ENCODE measurements around the gene ZNF536. TPM values are rescaled to one million over a fixed set of nuclear protein-coding genes. Genes with fewer than 3 reads are reported as not detected.
"Not testable (repeated sequence)": the region's sequence is repeated elsewhere in the genome, so short reads cannot be mapped to it uniquely, and the experiment has no call there.

Gene ZNF536
- total RNA-seq, 1 donor from 2014 or later: not detected

DNA sequence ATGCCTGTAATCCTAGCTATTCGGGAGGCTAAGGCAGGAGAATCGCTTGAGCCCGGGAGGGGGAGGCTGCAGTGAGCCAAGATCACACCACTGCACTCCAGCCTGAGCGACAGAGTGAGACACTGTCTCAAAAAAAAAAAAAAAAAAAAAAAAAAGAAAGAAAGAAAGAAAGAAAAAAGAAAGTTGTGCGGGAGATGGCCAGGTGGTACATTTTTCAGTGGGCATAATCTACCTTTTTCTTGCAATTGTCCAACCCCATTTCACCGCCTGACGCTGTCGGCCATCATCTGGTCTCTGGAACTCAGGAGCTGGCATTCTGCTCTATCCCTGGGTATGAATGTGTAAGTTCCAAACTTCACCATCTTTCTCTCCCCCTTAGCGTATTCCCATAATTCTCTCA, 73.9 kb downstream of the ZNF536 start:
- DNase-seq (ENCODE audit: low read depth, low spot score): not testable (repeated sequence)

DNA sequence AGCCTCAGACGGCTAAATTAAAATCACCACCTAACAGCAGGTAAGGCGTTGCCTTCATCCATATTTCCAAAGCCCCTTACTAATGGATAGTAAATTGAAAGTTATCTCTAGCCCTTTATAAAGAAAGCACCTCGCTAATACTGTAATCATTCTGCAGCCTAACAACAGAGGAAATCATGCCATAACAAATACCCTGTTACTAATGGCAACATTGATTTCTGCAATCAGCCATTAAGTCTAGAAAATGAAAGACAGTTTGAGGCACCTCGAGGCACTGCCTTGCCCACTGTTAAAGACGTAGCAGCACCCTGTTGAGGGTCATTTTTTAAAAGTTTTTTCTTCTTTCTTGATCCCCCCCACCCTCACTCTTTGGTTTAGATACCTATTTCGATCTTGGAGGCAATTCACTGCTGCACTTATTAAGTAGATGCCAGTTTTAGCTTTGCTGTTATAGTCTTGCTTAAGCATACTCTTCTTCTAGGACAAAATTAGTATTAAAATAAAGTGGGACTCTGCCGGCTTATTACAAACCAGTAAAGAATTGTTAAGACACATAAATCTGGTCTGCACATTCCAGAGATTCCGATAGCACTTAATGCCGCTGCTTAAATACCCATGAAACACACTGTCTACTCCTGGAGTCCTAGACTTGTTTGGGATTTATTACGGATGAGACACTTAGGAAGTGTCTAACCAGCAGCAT, 74.8 kb downstream of the ZNF536 start:
- DNase-seq (ENCODE audit: low read depth, low spot score): no peak

DNA sequence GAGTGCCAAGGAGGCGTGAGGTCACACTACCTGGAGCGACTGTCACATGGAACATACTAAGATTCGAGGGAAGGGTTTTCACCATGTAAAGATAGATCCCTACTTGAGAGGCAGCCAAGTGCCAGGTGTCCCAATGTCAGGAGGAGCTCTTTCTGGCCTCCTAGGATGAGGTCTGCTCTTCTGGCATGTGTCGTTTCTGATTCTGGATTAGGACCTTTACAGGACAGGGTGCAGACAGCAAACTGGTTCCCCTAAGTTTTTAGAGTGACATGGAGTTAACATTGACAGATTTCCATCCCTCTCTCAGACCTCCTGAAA, 75.3 kb downstream of the ZNF536 start:
- no peak for DNase-seq (ENCODE audit: low read depth, low spot score)

DNA sequence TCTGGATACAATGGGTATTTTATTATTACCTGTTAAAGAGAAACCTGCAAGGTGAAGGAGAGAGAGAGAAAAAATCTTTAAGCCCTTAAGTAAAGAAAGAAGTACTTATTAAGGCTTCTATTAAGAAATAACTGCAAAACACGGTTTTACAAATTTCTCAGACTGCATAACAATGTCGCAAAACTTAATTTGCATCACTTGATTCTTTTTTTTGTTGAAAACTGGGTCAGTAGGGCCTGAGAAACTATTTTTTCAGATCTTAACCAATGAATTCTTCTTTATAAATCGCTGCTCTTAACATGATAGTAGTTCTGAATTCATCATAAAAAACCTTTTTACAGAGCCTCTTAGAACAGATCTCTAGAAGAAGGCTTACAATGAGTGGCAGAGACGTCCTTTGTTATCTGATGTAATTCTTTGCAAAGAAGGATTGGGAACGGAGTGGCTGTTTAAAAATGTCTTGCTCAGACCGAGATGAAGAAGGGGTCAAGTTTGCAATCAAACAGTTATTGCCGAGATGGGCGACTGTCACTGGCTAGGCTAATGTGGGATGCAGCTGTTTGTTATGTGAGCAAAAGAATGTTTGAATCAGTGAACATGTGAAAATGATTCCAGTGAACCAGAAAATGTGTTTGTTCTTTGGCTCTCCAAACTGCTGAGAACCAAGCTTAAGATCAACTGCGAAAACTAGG, 76.3 kb downstream of the ZNF536 start:
- DNase-seq (ENCODE audit: low read depth, low spot score): no peak

DNA sequence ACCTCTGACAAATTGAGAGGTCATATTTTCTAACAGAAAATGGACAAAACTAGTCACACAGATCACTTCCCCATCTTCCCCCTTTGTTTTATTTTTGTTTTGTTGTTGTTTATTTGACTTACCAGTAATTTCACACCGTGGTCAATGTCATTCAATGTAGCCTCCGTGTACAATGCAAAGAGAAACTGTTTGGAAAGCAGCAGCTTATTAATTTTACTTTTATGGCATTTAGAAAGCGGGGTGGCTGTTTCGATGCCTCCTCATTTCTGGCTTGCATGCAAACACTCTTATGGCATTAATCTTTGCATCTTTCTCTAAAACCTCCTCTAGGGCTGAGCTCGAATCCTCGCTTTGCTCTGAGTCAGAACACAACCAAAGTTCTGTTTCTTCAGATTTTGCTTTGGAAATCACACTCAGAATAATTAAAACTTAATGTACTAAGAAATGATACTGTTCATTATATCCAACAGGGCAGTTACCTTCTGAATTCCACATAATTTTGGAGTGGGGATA, 77.0 kb downstream of the ZNF536 start:
- no peak for DNase-seq (ENCODE audit: low read depth, low spot score)

DNA sequence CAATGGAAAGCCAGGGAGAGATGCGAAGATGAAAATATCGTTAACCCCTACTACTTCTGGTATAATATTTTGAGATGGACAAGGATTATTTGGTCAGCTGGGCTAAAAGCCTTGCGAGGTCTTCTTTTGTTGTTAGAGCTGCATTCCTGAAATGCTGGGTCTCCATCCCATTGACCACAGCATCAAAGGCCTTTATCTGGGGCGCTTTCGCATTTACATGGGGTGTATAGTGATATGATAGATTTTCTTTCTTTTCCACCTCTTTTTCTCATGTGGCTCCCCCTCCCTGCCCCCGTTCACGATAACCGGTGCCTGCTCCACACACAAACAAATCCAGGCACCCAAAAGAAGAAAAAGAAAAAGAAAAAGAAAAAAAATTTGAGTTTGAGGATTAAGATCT, 77.5 kb downstream of the ZNF536 start:
- DNase-seq (ENCODE audit: low read depth, low spot score): no peak

DNA sequence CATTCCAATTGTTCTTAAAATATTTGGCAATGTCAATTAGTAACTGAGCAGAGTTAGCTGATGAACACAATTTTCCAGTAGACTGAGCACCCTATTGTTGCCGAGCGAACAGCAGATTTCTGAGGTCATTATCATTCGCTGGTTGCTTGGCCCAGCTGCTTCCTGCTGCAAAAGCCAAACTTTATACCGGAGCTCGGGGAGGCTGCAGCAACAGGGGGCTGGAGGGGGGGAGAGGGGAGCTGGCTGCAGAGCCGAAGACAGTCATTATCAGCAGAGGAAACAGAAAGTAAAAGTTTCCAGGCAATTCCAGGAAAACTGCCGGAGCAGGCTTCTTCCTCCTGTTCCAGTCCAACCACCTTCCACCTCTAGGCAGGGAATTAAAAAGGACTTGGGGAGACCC, 77.9 kb downstream of the ZNF536 start:
- no peak for DNase-seq (ENCODE audit: low read depth, low spot score)

DNA sequence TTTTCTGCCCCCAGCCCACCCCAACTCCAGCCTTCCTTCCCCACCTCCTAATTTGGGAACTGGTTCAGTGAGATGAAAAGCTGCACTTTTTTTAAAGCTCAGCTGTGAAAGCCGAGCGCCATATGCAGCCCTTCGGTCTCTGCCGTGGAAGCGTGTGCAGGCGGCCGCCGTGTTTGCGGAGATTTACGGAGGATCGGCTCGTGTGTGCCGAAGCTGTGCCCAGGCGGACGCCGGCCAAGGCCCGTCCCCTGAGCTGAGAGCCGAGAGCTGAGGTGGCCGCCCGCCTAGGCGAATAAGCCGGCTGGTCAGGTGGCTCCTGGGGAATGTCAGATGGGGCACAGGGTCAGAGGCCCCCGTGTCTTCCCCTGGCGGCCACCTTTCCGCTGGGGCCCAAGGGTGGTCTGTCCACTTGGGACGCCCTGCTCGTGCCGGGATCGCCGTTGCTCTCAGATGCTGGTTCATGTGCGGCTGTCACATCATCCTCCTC, 78.7 kb downstream of the ZNF536 start:
- no peak for DNase-seq (ENCODE audit: low read depth, low spot score)

DNA sequence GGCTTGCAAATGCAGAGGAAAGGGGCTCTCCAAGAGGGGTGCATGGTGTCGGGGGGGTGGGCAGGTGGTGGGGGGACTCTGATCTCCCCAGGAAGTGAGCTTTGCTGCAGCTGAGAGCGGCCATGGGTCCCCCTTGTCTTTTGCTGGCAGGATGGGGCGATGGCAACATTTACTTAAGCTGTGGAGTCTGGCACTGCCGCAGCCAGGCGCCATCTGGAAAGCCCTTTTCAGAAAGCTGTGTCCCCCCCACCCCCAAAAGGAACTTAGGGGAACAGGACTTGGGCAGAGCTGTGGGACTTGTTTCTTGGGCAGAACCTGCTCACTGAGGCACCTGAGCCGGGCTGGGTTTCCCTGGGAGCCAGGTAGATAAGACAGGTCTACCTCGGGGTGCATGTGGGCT, 80.7 kb downstream of the ZNF536 start:
- no peak for DNase-seq (ENCODE audit: low read depth, low spot score)

DNA sequence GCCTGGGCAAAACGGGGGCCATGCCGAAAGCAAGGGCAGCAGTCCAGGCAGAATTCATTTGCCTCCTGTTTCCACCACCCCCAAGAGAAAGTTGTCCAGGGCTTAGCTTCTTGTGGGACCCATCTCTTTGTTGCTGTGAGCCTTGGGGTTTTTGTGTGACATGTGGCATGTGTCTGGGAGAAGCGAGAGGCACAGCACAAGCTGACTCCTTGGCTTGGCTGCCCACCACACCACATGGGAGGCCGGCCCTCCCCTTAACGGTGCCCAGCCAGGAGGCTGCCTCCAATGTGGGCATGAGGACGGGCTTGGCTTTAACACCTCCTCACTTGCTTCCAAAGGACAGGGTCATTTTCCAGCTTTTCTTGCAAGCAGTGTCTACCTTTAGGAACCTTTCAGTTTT, 81.6 kb downstream of the ZNF536 start:
- DNase-seq (ENCODE audit: low read depth, low spot score): no peak

DNA sequence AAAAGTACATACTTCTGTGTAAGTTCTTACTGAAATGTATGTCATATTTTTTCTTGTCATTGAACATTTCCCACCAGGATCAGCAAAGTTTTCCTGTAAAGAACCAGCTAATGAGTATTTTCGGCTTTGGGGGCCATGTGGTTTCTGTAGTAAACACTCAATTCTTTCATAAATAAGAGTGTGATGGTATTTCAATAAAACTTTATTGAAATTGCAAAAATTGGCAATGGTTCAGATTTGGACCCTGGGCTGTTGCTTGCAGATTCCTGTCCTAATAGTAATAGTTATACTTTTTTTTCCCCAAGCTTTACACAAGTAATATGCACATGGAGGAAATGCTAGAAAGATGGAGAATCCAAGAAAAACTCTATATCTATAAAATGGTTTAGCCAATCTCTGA, 83.7 kb downstream of the ZNF536 start:
- DNase-seq (ENCODE audit: low read depth, low spot score): no peak

DNA sequence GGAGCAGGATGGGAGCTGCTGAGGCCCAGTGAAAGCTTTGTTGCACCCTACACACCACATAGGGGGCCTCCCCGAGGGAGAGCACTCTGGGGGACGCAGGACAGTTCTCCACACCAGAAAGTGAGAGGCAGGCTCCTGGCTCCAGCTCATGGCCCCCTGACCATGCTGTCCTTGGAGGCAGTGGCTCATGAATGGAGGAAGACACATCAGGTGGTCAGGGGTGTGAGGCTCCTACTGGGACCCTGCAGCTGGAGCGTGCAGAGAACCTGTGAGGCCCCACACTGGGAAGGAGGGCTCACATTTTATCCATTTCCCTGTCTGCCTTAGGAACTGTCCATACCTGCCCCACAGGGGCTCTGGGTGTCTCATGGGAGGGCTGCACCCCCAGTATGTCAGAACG, 85.3 kb downstream of the ZNF536 start:
- no peak for DNase-seq (ENCODE audit: low read depth, low spot score)

DNA sequence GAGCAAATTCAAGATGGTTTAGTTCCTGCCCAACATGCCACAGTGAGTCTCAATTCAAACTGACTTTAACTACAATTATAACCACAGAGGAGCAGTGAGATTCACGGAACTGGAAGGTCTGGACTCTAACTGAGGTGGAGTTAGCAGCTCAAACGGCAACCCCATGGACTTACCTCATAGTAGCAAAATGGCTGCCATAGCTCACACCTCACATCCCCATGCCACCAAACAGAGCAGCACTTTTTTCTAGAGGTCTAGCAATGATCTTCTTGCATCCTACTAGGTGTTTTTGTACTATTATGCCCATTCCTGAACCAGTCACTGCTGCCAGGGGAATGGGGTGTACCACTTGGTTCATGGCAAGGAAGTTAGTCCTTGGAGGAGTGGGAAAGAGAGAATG, 87.7 kb downstream of the ZNF536 start:
- DNase-seq (ENCODE audit: low read depth, low spot score): no peak

DNA sequence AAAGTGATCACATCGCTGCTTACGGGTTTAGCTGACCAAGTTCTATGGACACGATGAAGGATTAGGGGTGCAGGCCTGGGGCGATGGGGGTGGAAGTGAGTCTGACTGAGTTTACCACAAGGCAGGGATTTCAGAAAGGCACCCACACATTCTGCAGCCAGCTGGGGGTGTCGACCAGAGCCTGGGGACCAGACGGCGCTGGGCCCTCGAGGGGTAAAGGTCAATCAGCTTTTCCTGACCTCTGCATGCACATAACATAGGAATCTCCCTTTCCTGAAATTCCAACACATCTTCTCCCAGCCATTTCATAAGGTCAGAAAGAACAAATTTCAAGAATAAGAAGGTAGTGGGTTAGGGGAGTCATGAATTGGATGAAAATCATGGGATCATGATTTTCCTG, 92.0 kb downstream of the ZNF536 start:
- no peak for DNase-seq (ENCODE audit: low read depth, low spot score)

DNA sequence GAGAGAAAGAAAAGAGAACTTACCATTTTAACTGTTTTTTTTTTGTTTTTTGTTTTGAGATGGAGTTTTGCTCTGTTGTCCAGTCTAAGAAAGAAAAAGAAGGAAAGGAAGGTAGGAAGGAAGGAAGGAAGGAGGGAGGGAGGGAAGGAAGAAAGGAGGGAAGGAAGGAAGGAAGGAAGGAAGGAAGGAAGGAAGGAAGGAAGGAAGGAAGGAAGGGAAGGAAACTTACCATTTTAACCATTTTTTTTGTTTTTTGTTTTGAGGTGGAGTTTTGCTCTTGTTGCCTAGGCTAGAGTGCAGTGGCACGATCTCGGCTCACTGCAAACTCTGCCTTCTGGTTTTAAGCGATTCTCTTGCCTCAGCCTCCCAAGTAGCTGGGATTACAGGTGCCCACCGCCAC, 94.4 kb downstream of the ZNF536 start:
- DNase-seq (ENCODE audit: low read depth, low spot score): not testable (repeated sequence)

DNA sequence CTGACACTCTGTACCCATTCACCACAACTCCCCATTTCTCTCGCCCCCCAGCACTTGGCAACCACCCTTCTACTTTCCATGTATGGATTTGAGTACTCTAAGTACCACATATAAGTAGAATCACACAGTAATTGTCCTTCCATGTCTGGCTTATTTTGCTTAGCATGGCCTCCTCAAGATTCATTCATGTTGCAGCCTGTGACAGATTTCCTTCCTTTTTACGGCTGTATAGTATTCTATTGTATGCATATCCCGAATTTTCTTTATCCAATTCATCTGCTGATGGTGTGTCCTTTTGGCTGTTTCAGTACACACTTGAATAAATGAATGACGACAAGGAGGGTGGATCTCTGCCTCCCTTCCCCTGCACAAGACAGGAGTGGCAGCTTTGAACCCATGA, 95.1 kb downstream of the ZNF536 start:
- DNase-seq (ENCODE audit: low read depth, low spot score): no peak

DNA sequence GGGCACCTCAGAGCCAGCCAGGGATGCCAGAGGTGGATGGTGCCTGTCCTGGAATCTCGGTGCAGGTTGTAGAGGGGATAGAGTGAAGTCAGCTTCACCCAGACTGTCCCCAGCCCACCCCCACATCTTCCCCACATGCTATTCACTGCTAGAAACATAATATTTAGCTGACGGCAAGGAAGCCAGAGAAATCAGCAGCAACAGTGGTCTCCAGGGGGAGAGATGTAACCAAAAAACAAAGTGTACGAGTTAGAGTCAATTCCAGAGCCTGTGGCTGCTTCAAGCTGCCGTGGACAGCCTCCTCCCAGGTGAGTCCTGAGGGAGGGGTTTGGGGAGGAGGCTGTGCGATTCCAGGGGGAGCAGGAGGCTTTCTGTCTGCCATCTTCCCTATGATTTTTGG, 97.6 kb downstream of the ZNF536 start:
- DNase-seq (ENCODE audit: low read depth, low spot score): no peak

DNA sequence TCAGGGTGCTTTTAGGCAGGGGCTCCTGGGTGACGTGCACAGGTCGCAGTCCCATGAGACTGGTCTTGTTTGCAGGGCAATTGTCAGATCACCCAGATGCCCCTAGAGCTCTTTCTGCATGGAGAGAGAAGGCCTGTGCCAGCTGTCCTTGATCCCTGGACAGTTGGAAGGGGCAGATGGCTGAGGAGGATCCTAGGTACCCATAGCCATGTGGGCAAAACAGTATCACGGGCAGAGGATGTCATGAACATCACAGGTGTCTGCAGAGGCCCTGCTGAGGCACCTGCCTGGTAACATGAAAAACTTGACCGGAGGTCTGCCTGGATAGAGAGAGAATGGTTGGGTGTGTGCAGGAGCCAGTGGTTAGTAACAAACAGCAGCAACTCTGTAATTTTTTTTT, 99.3 kb downstream of the ZNF536 start:
- no peak for DNase-seq (ENCODE audit: low read depth, low spot score)

DNA sequence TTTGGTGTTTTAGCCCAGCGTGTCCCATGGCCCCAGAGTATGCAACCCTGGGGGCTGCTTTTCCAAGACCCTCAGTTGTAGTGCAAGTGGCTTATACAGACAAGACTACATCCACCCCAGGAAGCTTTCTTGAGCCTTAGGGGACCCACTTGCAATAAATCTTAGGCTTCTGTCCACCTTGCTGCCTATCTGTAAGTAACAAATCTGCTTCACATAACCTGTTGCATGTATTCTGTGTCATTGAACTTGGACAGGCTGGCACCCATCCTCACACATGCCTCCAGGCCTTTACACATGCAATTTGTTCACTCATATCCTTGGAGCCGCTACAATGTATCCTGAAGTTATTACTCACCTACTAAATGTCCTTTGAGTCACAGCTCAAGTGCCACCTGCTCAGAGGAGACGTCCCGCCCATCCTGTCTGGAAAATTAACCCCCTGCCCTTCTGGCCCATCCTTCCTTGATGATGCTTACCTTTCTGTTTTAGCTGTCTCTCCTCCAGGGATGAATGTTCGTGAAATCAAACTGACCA, 101.2 kb downstream of the ZNF536 start:
- DNase-seq (ENCODE audit: low read depth, low spot score): no peak

DNA sequence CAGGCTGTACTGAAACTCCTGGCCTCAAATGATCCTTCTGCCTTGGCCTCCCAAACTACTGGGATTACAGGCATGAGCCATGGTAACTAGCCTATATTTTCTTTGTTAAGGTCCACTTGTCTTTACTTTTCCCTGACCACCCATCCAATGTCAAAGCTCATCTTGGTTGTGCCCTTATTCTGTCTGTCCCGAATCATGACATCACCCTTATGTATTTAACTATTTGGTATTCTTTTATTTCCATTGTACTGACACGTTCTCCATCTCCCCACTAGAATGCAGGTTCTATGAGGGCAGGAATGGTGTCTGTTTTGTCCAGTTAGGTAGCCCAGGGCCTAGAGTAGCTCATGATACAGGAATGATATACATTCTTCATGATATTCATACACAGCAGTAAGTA, 104.8 kb downstream of the ZNF536 start:
- no peak for DNase-seq (ENCODE audit: low read depth, low spot score)

DNA sequence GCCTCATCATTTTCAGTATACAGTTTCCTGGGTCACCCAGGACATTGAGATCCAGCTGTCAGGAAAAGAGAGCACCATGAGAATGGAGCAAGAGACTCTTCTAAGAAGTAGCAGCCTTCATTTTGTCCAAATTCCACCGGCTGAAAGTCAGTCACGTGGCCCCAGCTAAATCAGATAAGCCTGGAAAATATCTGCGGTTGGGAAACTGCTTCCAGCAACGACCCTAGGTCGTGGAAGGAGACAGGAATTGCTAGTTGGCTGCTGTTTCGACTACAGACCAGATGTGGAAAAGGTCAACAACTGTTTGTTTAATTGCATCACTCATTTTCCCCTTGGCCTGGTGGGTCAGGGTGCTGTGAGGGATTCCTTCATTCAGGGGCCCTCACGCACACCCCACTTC, 107.0 kb downstream of the ZNF536 start:
- no peak for DNase-seq (ENCODE audit: low read depth, low spot score)

DNA sequence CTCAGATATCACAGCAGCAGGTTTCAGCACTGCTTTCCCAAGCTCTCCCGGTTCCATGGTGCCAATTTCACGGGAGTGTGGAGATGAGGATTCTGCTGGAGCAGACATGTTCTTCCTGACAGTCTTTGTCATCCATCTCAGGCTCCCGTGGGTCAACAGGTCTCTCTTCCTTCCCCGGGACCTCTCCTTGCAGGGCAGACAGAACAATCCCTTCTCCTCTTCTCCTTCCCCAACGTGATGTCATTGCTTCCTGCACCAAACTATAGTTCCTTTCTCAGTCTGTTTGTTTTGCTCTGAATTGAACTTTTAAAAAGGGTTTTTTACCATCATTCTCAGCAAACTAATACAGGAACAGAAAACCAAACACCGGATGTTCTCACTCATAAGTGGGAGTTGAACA, 107.9 kb downstream of the ZNF536 start:
- no peak for DNase-seq (ENCODE audit: low read depth, low spot score)

DNA sequence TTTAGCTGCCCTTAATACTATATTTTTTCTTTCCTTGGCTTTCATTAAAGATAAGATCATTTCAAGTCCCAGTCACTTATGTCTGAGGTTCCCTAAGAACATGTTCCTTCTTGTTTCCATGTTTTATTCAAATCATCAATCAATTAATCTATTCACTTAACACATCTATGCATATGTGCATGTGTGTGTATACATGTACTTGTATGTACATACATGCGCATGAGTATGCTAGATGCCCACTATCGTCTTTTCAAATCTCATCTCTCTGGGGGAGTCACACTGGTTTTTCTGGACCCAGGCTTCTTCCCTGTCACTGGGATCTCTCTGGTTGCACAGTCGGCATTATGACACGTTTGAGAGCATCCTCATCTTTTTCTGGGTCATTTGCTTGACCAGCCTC, 108.9 kb downstream of the ZNF536 start:
- no peak for DNase-seq (ENCODE audit: low read depth, low spot score)

Measured in pulmonary artery endothelial cell (primary cell).